ENCODE results near the gene ADGRL4. TPM values are rescaled to one million over a fixed set of nuclear protein-coding genes. Genes with fewer than 3 reads are reported as not detected.

Gene ADGRL4
- total and polyA plus RNA-seq, 10 donors: 7.5 to 94.5 (median 59.8) TPM

DNA sequence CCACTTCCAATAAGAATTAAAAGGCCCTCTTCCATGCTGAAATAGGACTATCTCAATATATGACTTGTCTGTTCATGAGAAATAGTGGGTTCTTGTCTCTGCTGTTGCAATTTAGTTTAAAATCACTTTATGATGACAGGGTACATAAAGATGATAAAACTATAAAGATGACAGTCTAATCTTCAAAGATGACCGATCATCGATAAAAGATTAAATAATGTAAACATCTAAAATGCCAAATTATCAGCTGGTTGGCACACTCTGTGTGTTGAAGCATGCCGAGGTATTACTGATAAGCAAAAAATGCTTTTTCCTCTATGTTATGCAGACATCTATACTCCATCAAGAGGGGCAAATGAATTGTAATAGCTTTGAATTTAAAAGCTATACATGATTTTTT is 89.5 kb downstream of the ADGRL4 start:
- H3K27me3 ChIP-seq (replicated peaks in 1 of 7): no peaks in the 10 kb centered on the region
- H3K27ac ChIP-seq: no peak overlapping the region
- H3K9me3 ChIP-seq: no peaks in the 10 kb centered on the region
- H3K4me3 ChIP-seq: no peak overlapping the region
- intact Hi-C loops (cut with DNase I; ENCODE audit: low total_unique reads): no loop called here
- H3K4me1 ChIP-seq: no peaks in the 10 kb centered on the region
- DNase-seq: no peak
- H3K36me3 ChIP-seq: peaks cover 0 to 6% (median 0%) of the 10 kb centered on the region in 6 donors
- 92 to 96% (median 94%) methylated on average over 3 of the region's 3 CpGs for WGBS, 5 donors
- TF ChIP-seq, protein P1, sequence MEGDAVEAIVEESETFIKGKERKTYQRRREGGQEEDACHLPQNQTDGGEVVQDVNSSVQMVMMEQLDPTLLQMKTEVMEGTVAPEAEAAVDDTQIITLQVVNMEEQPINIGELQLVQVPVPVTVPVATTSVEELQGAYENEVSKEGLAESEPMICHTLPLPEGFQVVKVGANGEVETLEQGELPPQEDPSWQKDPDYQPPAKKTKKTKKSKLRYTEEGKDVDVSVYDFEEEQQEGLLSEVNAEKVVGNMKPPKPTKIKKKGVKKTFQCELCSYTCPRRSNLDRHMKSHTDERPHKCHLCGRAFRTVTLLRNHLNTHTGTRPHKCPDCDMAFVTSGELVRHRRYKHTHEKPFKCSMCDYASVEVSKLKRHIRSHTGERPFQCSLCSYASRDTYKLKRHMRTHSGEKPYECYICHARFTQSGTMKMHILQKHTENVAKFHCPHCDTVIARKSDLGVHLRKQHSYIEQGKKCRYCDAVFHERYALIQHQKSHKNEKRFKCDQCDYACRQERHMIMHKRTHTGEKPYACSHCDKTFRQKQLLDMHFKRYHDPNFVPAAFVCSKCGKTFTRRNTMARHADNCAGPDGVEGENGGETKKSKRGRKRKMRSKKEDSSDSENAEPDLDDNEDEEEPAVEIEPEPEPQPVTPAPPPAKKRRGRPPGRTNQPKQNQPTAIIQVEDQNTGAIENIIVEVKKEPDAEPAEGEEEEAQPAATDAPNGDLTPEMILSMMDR (IDR thresholded peaks at IDR 0.05 in 8 of 11, conservative IDR thresholded peaks at IDR 0.05 in 3 of 11): no peak
- TF ChIP-seq POLR2AphosphoS5 (IDR thresholded peaks at IDR 0.05) (no peak), POLR2A (IDR thresholded peaks at IDR 0.05) (no peak)

DNA sequence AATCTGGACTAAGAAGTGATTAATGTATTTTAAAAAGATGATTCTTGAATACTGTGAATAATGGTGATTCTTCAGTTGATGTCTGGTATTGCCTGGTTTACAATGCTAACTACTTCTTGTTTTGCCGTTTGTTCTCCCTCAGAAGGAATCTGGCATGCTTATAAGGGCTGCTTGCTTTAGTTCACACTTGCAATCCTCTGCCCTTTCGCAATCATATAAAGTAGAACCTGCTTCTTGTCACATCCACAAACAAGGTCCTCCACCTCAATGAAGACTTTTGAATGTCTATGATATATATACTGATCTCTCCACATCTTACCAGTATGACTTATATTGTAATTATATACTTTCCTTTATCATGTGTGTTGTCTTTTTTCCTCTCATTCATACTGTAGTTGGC is 92.6 kb downstream of the ADGRL4 start:
- no peak for TF ChIP-seq POLR2AphosphoS5 (IDR thresholded peaks at IDR 0.05)
- TF ChIP-seq POLR2A (IDR thresholded peaks at IDR 0.05): no peak
- TF ChIP-seq, protein P1 (IDR thresholded peaks at IDR 0.05 in 8 of 11, conservative IDR thresholded peaks at IDR 0.05 in 3 of 11): no peak
- Histone ChIP-seq H3K4me1 (no peaks in the 10 kb centered on the region), H3K27ac (no peak overlapping the region), H3K36me3 (peaks cover 0 to 6% (median 0%) of the 10 kb centered on the region in 6 donors), H3K27me3 (replicated peaks in 1 of 7) (no peaks in the 10 kb centered on the region), H3K9me3 (no peaks in the 10 kb centered on the region), H3K4me3 (no peak overlapping the region)
- DNase-seq: no peak
- WGBS, 5 donors: 70 to 92% (median 75%) methylated on average over 2 of the region's 2 CpGs
- intact Hi-C loops (cut with DNase I; ENCODE audit: low total_unique reads): no loop called here

DNA sequence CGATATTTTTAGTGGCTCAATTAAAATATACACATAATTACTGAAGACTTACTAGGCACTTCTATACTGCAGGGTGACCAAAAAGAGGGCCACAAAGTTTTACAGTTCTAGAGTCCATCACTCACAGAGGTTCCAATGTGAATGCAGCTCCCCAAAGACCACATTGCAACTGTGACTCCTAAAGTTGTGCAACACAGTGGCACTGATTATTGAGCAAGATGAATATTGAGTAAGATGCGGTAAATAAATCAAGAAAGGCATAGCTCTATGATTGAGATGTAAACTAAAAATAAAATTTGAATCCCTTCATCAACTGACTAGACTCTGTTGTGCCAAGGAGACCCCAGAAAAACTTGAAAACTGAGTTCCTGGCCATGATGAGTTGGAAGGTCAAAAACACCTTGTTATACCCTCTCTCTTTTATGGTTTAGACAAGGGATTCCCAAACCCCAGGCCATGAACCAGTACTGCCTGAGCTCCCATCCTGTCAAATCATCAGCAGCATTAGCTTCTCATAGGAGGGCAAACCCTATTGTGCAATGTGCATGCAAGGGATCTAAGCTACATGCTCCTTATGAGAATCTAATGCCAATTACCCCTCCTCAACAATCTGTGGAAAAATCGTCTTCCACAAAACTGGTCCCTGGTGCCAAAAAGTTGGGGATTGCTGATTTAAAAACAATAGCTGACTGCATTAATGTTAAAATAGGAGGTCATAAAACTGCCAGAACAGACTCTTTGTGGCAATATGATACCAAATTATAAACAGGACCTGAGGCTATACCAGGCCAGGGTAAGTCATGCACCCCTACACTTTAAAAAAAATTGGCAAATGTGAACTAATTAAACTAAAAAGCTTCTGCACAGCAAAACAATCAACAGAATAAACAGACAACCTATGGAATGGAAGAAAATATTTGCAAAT is 94.3 kb downstream of the ADGRL4 start:
- no peak for DNase-seq
- Histone ChIP-seq H3K36me3 (no peaks in the 10 kb centered on the region), H3K27me3 (replicated peaks in 1 of 7) (no peaks in the 10 kb centered on the region), H3K27ac (no peak overlapping the region), H3K9me3 (no peaks in the 10 kb centered on the region), H3K4me1 (no peaks in the 10 kb centered on the region), H3K4me3 (no peak overlapping the region)
- 67 to 87% (median 77%) methylated on average over 3 of the region's 3 CpGs for WGBS, 5 donors
- no peak for TF ChIP-seq POLR2A (IDR thresholded peaks at IDR 0.05)
- TF ChIP-seq, protein P1 (IDR thresholded peaks at IDR 0.05 in 8 of 11, conservative IDR thresholded peaks at IDR 0.05 in 3 of 11): no peak
- no peak for TF ChIP-seq POLR2AphosphoS5 (IDR thresholded peaks at IDR 0.05)
- intact Hi-C loops (cut with DNase I; ENCODE audit: low total_unique reads): no loop called here

DNA sequence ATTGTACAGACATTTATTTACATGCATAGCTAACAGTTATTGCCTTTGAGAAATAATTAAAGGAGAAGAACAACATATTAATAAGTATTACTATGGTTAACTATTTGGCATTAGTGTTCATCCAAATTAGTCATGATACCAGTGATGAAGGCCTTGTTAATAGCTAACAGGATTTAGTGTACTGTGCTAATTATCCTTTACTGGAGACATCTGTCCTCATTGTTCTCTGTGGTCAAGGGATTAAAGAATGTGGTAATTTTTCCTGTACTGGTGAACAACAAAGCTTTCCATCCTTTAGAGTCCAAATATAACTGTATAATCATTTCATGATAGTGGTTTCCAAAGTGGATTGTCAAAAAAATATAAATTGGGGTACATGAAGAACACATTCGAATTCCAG is 103.9 kb downstream of the ADGRL4 start:
- Histone ChIP-seq H3K4me3 (no peak overlapping the region), H3K27ac (no peak overlapping the region), H3K27me3 (replicated peaks in 1 of 7) (no peaks in the 10 kb centered on the region), H3K36me3 (peaks cover 0 to 4% (median 0%) of the 10 kb centered on the region in 6 donors), H3K4me1 (no peaks in the 10 kb centered on the region), H3K9me3 (no peaks in the 10 kb centered on the region)
- no peak for DNase-seq
- 71 to 82% (median 76%) methylated on average over 1 of the region's 1 CpG for WGBS, 5 donors
- no peak for TF ChIP-seq POLR2AphosphoS5 (IDR thresholded peaks at IDR 0.05)
- TF ChIP-seq, protein P1 (IDR thresholded peaks at IDR 0.05 in 8 of 11, conservative IDR thresholded peaks at IDR 0.05 in 3 of 11): no peak
- no peak for TF ChIP-seq POLR2A (IDR thresholded peaks at IDR 0.05)
- intact Hi-C loops (cut with DNase I; ENCODE audit: low total_unique reads): no loop called here

Measured in spleen (tissue), 11 donors.